ENCODE results near the gene DPM3. TPM values are rescaled to one million over a fixed set of nuclear protein-coding genes. Genes with fewer than 3 reads are reported as not detected.

The DPM3 gene
- total RNA-seq, 4 donors from 2014 or later = 7.2 to 130 (median 62.6) TPM

DNA sequence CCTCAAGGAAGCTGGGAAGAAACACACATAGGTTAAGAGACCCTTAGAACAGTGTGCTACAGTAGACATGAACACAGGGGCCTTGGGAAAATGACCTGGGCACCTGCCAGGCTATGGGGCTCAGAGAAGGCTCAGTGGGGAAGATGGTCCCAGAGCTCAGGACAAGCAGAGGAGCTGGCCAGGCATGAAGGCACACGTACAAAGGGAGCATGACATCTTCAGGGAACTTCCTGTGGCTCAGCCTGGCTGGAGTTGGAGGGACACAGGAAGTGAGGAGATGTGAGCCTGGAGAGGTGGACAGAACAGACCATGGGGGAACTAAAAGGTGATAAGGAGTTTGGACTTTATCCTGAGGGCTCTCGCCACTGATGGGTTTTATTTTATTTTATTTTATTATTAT lies 8.5 kb downstream of the DPM3 start:
- no peak for DNase-seq
- H3K4me1 ChIP-seq = peaks cover 6 to 81% (median 57%) of the 10 kb centered on the region in 4 donors
- in situ Hi-C loops (cut with MboI; ENCODE audit: low pct_ligation_motif_present in 1 of 4, low pct_unique_long_range_greater_than_20kb in 1 of 4, low sequenced_read_pairs in 3 of 4) (no loop called here), intact Hi-C loops (cut with DNase I; ENCODE audit: low total_unique reads) (no loop called here)
- H3K4me3 ChIP-seq = peak overlapping the region in 1 of 4 donors; percentile 1
- H3K36me3 ChIP-seq = peaks cover 0 to 23% (median 6%) of the 10 kb centered on the region in 4 donors
- H3K9me3 ChIP-seq = no peaks in the 10 kb centered on the region
- TF ChIP-seq POLR2AphosphoS5 (IDR thresholded peaks at IDR 0.05) = no peak
- TF ChIP-seq POLR2A (IDR thresholded peaks at IDR 0.05) = no peak
- no peak for TF ChIP-seq EP300 (IDR thresholded peaks at IDR 0.05; ENCODE audit: low read depth)
- TF ChIP-seq, protein P1, sequence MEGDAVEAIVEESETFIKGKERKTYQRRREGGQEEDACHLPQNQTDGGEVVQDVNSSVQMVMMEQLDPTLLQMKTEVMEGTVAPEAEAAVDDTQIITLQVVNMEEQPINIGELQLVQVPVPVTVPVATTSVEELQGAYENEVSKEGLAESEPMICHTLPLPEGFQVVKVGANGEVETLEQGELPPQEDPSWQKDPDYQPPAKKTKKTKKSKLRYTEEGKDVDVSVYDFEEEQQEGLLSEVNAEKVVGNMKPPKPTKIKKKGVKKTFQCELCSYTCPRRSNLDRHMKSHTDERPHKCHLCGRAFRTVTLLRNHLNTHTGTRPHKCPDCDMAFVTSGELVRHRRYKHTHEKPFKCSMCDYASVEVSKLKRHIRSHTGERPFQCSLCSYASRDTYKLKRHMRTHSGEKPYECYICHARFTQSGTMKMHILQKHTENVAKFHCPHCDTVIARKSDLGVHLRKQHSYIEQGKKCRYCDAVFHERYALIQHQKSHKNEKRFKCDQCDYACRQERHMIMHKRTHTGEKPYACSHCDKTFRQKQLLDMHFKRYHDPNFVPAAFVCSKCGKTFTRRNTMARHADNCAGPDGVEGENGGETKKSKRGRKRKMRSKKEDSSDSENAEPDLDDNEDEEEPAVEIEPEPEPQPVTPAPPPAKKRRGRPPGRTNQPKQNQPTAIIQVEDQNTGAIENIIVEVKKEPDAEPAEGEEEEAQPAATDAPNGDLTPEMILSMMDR (IDR thresholded peaks at IDR 0.05) = no peak
- 48% methylated on average over 2 of the region's 2 CpGs; no CpG with 5 or more reads in 1 of the 2 donors for WGBS, 2 donors (ENCODE audit: low coverage in 1 of 2)
- peak overlapping the region; percentile 28 to 100 (median 94) for H3K27ac ChIP-seq
- H3K27me3 ChIP-seq = no peaks in the 10 kb centered on the region

DNA sequence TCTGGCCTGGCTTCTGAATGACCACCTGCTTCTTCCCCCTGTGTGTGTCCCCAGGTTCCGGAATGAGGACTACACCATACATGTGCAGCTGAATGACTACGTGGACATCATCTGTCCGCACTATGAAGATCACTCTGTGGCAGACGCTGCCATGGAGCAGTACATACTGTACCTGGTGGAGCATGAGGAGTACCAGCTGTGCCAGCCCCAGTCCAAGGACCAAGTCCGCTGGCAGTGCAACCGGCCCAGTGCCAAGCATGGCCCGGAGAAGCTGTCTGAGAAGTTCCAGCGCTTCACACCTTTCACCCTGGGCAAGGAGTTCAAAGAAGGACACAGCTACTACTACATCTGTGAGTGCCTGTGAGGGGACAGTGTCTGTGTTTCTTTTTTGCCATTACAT lies 9.0 kb downstream of the DPM3 start:
- no peak for DNase-seq
- in situ Hi-C loops (cut with MboI; ENCODE audit: low pct_ligation_motif_present in 1 of 4, low pct_unique_long_range_greater_than_20kb in 1 of 4, low sequenced_read_pairs in 3 of 4) (no loop called here), intact Hi-C loops (cut with DNase I; ENCODE audit: low total_unique reads) (no loop called here)
- H3K9me3 ChIP-seq = no peaks in the 10 kb centered on the region
- no peaks in the 10 kb centered on the region for H3K27me3 ChIP-seq
- TF ChIP-seq POLR2A (IDR thresholded peaks at IDR 0.05) = peak; percentile 28
- TF ChIP-seq POLR2AphosphoS5 (IDR thresholded peaks at IDR 0.05) = peak in 2 of 3 donors; percentile 45 to 52
- TF ChIP-seq, protein P1 (IDR thresholded peaks at IDR 0.05) = no peak
- TF ChIP-seq EP300 (IDR thresholded peaks at IDR 0.05; ENCODE audit: low read depth) = peak; percentile 61
- H3K4me1 ChIP-seq = peaks cover 8 to 83% (median 60%) of the 10 kb centered on the region in 4 donors
- peaks cover 0 to 23% (median 6%) of the 10 kb centered on the region in 4 donors for H3K36me3 ChIP-seq
- H3K4me3 ChIP-seq = peak overlapping the region in 1 of 4 donors; percentile 1
- peak overlapping the region; percentile 28 to 100 (median 94) for H3K27ac ChIP-seq
- 72% methylated on average over 8 of the region's 8 CpGs; no CpG with 5 or more reads in 1 of the 2 donors for WGBS, 2 donors (ENCODE audit: low coverage in 1 of 2)

DNA sequence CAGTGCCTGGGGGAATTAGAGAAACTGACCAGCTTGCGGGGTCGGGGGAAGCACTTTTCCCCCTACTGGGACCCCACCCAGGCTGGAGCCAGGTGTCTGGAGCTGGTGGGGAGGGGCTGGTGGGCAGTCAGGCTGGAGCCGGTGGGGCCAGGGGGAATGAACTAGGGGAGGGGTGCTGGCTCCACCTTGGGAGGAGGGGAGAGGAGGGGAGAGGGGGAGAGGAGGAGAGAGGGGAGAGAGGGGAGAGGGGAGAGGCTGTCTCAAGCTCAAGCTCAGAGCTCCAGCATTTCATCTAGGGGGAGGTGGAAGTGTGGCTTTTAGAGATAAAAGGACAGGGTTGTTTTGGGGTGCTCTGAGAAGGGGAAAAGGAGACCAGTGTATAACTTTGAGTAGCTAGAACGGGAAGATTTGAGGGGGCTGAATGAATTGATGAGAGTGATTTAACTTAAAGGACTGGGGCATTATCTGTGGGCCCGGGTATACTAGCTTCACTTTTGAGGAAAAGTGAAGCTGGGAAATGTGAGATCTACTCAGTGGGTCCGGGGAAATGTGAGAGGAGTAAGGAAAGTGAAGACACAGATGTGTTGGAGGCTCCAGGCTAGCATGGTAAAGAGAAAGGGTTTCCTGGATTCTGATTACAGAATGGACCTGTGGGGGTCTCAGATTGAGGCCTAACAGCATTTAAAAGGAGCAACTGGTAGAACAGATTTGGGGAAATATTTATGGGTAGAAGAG lies 9.9 kb downstream of the DPM3 start:
- peak overlapping the region; percentile 18 to 71 (median 62) for H3K4me3 ChIP-seq
- no peaks in the 10 kb centered on the region for H3K27me3 ChIP-seq
- no peak for DNase-seq
- H3K36me3 ChIP-seq = peaks cover 0 to 23% (median 6%) of the 10 kb centered on the region in 4 donors
- H3K4me1 ChIP-seq = peaks cover 9 to 92% (median 66%) of the 10 kb centered on the region in 4 donors
- H3K9me3 ChIP-seq = no peaks in the 10 kb centered on the region
- peak overlapping the region; percentile 93 to 100 (median 94) for H3K27ac ChIP-seq
- WGBS, 2 donors (ENCODE audit: low coverage in 1 of 2) = 19 to 20% methylated on average over 3 to 6 of the region's 6 CpGs
- in situ Hi-C loops (cut with MboI; ENCODE audit: low pct_ligation_motif_present in 1 of 4, low pct_unique_long_range_greater_than_20kb in 1 of 4, low sequenced_read_pairs in 3 of 4) (no loop called here), intact Hi-C loops (cut with DNase I; ENCODE audit: low total_unique reads) (no loop called here)
- TF ChIP-seq, protein P1 (IDR thresholded peaks at IDR 0.05) = no peak

DNA sequence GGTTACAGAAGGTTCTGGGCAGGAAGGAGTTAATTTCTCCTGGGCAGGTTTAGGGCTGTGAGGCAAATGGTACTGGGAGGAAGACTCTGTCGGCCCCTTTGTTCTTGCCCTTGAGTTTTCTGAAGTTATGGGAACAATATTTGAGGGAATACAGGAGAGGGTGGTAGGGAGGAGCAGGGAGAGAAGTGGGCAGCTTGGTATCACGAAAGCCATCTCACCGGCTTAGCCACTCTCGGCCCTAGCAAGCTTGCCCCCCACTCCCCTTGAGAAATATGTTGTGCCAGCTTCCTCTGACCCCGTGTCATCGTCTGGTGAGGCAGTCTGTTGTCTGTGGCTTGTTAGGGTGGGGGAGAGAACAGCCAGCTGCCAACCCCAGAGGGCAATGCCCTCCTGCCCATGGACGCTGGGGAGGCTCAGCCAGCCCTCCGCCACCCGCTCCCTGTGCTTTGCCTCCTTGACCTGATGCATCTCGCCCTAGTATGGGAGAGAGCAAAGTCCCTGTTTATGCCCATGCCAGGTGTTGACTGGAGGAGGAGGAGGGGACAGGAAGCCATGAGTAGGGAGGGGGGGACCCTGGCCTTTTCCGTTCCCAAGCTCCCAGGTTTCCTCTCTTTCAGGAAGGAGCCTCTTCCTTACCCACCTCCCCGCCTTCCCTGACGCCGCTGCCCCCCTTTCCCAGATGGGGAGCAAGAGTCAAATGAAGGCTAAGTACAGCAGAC lies 11.4 kb downstream of the DPM3 start:
- in situ Hi-C loops (cut with MboI; ENCODE audit: low pct_ligation_motif_present in 1 of 4, low pct_unique_long_range_greater_than_20kb in 1 of 4, low sequenced_read_pairs in 3 of 4) = no loop called here

More for the DNA sequence above, 11.4 kb downstream of the DPM3 start:
- peak; percentile 85 for DNase-seq
- TF ChIP-seq, protein P1 (IDR thresholded peaks at IDR 0.05) = no peak
- TF ChIP-seq EP300 (IDR thresholded peaks at IDR 0.05; ENCODE audit: low read depth) = peak; percentile 58
- TF ChIP-seq POLR2A (IDR thresholded peaks at IDR 0.05) = peak; percentile 97
- peak; percentile 88 to 98 (median 97) for TF ChIP-seq POLR2AphosphoS5 (IDR thresholded peaks at IDR 0.05)
- 8% methylated on average over 12 of the region's 14 CpGs; no CpG with 5 or more reads in 1 of the 2 donors for WGBS, 2 donors (ENCODE audit: low coverage in 1 of 2)
- Histone ChIP-seq H3K36me3 (peaks cover 0 to 23% (median 6%) of the 10 kb centered on the region in 4 donors), H3K4me3 (peak overlapping the region; percentile 53 to 71 (median 69)), H3K9me3 (no peaks in the 10 kb centered on the region), H3K27me3 (no peaks in the 10 kb centered on the region), H3K27ac (peak overlapping the region; percentile 93 to 100 (median 94)), H3K4me1 (peaks cover 14 to 92% (median 68%) of the 10 kb centered on the region in 4 donors)
- intact Hi-C loops (cut with DNase I; ENCODE audit: low total_unique reads) = loop anchor here (5.0 kb wide), 1 partner anchor 37 kb away; no protein-coding TSS in a partner anchor
